NCI-H1417 treated with DMSO at 0.1 percent for 48 hours (cell line): ENCODE measurements around the gene COLEC11.
"Not testable (repeated sequence)": the region's sequence is repeated elsewhere in the genome, so short reads cannot be mapped to it uniquely, and the experiment has no call there.

ENCODE experiments used
- DNase-seq: peaks from one replicate; lab custom pipeline; 2025; lab: John Stamatoyannopoulos, UW

COLEC11 gene

DNA sequence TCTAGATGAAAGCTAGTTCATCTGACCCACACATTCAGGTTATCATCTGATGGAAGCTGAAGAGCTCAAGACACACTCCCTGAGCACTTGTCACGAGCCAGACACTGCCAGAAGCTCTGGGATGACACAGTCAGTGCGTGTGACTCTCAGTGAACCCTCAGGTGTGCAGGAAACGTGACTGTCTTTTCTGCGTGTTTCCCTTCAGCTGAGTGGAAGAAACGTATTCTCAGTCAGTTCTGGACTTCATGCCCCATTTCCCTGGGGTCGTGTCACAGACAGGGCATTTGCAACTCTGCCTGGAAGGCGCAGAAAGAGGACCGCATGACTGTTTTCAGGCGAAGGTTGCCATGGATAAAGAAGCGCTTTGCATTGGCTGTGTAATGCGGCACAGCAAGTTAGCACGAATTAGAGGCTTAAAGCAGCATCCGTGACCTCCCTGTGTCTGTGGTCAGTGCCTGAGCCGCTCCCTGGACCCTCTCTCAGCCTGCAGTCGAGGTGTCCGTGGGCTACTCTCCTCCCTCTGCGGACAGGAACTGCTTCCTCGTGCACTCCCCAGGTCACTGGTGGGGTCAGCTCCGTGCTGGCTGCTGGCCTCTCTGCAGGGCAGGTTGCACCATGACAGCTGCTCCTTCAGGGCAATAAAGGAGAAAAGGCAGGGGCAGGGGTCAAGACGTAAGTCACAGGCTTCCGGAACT, 59.8 kb downstream of the COLEC11 start:
- DNase-seq: no peak

DNA sequence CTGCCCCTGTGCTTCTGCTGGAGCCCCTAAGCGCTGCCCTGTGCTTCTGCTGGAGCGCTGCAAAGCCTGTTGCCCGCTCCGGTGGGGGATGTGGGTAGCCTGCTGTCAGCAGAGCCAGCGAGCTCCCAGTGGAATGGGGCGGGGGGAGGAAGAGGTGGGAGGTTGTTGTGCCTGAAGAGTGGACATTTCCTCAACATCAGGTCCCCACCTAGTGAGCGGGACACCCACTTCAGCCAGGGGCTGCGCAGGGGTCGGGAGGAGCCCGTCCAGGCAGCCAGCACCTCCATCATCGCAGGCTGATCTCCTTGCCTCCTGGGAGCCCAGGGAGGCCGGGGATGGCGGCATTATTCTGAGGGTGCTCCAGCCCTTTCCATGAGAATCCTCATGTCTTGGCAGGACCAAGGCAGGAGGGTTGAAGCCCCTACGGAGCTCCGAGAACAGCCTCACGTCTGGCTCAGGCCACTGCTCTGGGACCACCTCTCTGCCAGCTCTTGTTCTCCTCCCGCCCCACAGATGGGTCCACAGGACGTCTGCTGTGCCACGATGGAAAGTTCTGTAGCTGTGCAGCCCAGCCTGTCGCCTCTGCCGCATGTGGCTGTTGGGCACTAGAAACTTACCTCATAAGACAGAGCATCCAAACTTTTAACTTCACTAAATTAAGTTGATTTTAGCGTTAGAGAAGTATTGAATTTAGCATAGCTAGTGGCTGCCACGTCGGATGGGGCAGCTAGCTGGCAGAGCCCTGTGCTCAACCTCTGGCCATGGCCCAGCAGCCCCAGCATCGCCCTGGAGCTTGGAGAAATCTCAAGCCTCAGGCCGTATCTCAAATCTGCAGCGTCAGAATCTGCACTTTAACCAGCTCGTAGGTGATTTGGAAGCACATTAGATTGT, 61.2 kb downstream of the COLEC11 start:
- DNase-seq: no peak

DNA sequence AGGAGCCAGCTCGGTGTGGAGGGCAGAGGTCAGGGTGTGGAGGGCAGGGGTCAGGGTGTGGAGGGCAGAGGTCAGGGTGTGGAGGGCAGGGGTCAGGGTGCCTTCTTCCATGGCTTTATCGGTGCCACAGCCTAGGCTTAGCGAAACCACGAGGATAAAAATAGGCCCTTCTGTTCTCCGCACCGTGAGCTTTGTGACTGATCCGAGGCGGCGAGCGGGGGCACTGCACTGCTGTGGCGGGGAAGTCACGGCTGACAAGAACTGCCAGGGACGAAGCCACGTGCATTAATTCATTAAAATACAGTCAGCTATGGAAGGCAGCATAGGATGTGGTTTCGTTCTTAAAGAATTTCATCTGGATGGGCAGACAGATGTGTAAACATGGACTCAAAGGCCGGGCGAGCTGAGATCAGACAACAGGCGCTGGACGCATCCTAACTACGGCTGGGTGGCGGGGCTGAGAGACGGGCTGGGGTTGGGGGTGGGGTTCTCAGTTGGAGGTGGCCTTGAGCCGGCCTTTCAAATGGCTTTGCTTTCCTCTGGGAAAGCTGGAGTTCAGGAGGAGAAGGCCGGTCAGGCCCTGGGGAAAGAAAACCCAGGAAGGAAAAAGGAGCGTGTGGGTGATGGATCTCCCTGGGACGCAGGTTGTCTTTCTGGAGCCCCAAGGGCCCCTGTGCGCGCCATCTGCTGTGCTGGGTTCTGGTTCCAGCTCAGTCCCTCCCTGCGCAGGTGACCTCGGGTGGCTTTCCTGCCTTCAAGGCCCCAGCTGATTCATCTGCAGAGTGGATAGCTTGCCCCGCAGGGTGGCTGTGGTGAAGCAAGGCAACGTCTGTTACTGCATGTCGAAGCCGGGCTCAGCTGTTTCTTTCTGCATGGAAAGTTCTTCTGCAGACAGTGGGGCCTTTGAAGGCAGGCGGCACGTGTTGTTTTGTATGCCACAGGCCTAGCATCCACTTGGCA, 62.1 kb downstream of the COLEC11 start:
- no peak for DNase-seq

DNA sequence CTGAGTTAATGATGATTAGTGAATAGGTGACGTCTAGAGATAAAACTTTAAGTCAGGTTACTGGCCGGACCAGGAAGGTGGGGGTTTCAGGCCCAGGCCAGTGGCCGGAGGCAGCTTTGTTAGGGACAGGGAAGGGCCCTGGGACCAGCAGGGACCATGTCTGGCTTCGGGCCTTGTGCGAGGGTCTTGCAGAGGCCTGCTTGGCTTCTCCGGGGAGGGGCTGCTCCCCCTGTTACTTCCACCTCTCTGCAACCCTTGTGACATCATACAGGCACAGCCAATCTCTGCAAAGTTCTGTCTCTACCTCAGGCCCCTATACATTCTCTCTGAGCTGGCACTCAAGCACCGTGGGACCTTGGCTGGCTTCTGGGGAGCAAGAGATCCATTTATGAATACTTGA, 63.0 kb downstream of the COLEC11 start, which contains the start of gene ALLC:
TSS of gene ALLC (plus strand) at position 320 of the 400 bp plus-strand sequence. CDS start 12,958 bp downstream, outside the sequence.
- DNase-seq: no peak

DNA sequence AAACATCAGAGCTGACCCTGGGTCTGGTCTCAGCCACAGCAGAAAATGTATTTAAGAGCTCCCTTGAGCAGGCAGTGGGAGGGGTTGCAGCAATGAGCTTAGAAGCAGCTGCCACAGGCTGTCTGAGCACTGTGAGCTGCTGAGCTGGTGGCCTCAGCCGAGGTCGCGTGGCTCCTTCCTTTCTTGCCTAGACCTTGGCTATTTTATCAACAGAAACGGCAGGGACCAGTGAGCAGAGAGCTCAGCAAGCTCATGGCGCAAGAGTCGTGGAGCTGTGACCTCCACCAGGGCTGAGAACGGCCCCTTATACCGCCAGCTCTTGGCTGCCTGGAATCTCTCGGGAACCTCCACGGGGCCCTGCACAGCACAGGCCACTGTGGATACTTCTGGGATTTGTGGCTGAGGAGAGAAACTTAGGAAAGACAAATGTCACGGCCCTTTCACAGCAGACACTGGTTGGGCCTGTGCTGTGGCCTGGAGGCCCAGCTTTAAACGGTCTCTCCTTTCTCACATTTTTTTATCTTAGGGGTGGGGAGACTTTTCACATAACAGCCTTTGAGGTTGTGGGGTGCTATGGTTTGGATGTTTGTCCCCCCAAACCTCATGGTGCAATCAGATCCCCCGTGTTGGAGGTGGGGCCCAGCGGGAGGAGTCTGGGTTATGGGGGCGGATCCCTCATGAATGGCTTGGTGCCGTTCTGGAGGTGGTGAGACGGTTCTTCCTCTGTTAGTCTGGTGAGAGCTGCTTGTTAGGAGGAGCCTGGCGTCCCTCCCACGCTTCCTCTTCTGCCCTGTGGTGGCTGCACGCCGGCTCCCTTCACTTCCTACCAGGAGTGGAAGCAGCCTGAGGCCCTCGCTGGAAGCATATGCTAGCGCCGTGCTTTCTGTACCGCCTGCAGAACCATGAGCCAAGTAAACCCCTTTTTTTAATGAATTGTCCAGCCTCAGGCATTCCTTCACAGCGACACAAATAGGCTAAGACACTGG, 64.8 kb downstream of the COLEC11 start:
- DNase-seq: no peak

DNA sequence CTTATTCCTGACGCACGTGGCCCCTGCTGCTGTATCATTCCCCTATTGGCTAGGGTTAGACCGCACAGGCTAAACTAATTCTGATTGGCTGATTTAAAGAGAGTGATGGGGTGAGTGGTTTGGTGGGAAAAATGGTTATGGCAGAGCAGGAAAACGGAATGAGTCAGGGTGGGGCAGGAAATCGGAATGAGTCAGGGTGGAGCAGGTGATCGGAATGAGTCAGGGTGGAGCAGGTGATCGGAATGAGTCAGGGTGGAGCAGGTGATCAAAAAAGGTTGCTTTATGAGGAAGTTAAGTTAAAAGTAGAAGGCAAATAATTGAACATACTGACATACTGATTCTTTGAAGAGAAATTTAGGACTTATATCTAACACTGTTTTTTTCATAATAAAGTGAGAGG, 65.7 kb downstream of the COLEC11 start:
- DNase-seq: not testable (repeated sequence)

DNA sequence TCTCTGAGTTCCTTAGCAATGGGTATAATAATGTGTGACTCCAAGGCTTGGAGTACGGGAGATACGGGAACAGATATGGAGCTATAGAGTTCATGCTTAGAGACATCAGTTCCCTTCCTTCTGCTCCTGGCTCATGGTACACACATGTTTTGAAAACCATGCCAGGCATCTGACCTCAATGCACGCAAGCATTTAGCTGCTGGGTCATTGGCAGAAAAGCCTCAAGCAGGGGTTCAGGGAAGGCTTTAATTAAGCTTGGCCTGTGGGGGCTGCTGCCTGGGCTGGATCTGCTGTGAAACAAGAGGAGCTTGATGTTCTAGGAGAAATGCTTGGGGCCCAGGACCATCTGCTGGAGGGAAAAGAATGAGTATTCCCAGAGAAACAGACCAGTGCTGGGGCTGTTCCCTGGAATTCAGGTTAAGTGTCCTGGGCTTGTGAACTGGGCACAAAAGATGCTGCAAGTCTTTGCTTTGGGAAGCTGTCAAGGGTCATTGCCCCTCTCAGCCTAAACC, 66.3 kb downstream of the COLEC11 start:
- DNase-seq: no peak

DNA sequence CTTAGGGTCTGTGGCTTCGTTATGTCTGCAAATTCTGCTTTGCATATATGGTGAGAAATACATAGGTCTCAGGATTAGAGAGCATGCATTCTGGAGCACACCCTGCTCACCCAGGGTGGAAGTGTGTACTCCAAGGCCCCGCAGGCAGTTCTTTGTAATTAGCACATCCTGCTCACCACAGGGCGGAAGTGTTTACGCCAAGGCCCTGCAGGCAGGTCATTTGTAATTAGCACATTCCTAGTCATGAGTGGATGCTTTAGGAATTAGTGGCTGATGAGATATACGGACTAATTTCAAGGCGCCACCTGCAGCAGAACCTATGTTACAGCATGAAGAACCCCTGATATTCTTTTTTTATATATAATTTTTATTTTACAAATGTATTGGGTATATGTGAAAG, 67.3 kb downstream of the COLEC11 start:
- no peak for DNase-seq

DNA sequence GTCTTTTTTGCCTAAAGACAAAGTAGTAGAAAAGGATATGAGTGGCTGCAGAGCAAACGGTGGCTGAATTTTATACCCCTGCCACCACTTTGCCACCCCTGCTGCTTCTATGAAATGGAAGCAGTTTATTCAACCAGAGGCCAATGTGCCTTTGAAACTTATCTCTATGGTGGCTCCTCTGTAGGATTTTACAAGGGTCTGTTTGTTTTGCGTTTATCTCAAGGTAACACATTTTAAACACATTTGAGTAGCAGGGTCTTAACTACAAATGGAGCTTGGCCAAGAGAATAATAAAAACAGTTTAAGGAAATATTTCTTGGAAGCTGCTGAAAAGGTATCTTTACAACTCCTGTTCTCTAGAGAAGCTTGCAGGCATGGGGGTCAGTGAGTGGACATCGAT, 69.2 kb downstream of the COLEC11 start:
- no peak for DNase-seq

DNA sequence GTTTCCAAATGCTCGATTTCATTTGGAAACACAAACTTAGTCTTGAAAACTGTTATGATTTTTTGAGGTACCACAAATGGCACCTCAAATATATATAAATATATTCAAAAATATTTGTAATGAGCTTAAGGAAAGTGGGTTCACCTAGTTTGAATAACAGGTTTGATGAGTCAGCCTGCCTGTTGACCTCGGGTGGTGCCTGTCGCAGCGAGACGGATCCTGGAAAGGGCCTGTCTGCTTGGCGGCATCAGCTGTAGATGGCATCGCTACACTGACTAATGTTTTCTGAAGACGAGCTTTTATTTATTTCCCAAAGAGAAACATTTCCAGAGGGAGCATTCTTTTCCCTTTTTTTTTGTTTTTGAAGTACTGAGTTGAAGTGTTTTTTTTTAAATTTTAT, 70.0 kb downstream of the COLEC11 start:
- DNase-seq: no peak

DNA sequence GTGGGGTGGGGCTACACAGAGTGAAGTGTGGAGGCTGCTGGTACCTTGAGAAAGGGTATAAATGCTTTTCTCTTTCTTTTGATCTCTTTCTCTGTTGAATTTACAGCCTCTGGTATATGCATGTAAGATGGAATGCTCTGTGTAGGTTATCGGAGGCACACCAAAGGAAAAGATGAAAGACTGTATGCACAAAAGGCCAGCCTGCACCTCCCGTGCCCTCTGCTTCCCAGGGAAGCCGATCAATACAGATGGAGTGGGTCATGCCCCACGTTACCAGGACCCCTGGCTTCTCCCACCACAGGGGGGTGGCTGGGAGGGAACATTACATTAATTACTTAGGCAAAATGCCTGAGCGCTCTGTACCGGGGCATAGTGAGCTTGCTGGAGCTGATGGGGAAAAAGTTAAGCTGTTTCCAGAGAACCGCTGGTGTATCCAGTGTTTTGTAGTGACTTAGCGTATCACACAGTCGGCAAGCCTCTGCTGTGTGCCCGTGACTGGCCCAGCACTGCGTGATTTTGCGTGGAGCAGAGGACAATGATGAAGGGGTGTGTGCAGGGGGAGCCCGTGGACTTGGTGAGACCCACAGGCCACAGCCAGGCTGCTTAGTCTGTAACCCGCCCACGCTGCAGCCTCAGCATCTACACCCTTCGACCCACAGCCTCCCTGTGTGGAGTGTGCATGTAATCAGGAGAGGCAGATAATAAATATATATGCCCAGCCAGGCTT, 71.1 kb downstream of the COLEC11 start:
- DNase-seq: no peak

DNA sequence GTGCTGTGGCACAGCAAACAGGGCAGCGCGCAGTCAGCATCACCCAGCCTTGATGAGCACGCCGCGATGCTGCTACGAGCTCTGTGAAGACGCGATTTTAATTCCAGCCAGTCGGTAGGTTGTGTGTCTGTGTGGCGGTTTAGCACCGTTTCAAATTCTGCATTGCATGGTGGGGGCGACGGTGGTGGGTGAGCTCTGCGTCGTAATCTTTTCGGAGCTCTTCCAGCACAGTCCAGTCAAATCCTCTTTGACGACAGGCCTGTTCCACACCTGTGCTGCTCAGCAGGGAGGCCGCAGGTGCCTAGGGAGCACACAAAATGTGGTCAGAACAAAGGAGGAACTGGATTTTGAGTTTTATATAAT, 71.7 kb downstream of the COLEC11 start:
- DNase-seq: no peak

DNA sequence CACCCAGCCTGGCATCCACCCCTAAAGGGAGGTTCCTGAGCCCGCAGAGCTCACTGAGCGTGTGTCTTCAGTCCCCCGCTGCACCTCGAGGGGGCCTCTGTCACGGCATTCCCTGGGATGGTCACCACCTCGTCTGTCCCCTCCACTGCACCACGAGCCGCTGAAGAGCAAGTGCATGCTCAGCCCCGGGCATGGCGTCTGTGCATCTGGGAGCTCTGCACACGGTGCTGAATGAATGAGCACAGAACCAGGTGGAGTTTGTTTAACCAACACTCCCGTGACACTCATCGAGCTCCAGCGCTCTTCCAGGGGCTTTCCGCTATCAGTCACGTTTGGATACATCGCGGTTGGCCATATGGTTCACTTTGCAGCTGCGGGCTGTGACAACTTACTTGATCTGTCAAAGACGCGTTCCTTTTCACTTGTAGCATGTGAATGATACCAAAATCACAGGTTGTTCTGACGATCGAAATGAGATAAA, 72.3 kb downstream of the COLEC11 start:
- no peak for DNase-seq

DNA sequence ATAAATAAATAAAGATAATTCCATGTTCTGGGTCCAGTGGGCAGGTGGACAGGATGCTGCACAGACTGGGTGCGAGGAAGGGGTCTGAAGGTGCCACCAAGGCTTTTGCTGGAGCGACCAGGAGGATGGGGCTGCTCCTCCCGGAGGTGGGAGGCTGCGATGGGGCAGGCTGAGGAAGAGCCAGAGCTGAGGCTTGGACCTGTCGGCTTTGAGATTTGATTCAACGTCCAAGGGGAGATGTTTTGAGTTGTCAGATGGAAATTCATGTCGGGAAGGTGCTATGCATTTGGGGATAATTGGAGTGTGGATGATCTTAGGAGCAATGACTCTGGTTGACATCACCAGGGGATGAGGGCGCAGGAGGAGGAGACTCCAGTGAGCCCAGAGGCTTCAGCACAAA, 74.7 kb downstream of the COLEC11 start:
- DNase-seq: no peak

DNA sequence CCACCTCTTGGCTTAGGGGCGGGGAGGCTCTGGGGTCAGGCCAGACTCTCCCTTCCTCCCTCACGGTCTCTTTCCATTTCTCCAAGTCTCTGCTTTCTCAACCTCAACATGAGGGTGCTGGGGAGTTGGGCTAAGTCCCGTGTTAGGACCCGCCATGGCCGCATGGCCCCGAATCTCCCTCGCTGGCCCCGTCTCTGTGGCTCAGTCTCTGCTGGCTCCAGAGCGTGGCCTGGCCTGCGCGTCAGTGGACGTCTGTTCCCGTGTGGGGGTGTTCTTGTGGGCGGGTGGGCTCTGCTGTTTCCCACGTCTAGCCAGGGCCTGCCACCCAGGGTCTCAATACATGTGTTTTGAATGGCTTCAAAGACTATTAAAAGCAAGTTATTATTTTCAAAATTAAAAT, 75.5 kb downstream of the COLEC11 start:
- no peak for DNase-seq

DNA sequence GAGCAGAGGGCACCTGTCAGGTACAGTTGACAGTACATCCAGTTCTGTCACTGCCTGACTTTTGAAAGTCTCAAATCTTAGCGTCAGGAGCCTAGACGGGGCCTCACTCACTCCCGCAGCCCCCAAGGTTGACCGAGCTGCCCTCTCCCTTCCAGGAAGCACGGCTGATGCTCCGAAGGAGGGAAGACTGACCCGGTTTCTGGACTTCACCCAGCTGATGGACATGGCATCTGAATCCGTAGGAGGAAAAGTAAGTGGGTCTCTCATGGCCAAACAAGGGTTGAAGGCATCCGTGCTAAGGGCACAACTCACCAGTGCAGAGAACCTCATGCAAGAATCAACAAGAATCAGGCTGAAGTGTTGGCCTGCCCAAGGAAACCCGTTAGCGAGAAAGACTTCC, 76.0 kb downstream of the COLEC11 start:
- DNase-seq: no peak

DNA sequence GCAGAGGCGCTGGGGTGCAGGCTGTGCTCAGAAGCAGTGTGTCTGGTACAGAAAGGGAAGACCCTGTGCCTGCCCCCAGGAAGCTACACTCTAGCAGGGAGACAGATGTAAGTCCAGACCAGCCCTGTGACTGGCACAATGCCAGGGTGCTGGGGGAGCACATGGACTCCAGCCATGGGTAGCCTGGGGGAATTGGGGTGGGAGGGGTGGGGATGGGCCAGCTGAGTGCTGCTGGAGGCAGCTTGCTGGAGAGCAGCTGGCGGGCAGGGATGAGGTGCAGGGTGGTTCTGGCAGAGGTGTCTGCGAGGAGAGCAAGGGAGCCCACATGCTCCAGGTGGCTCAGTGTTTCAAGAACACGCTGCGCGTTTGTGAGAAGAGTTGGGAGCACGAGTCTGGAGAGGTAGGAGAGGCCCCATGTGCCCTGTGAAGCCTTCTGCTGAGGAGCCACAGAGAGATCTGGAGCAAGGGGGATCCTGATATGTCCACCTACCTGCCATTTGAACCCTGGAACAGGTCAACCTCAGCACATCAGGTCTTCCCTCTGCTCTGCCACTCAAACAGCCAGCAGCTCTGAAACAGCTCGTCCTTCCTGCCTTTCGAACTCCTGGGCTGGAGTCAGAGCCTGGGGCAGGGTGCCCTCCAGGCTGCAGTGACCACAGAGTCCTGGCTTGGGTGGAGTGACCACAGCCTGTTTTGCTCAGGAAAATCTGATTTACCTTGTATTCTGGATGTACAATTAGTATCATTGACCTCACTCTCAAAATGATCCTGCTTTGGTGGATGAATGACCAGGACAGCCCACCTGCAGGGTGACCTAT, 78.2 kb downstream of the COLEC11 start:
- DNase-seq: no peak

DNA sequence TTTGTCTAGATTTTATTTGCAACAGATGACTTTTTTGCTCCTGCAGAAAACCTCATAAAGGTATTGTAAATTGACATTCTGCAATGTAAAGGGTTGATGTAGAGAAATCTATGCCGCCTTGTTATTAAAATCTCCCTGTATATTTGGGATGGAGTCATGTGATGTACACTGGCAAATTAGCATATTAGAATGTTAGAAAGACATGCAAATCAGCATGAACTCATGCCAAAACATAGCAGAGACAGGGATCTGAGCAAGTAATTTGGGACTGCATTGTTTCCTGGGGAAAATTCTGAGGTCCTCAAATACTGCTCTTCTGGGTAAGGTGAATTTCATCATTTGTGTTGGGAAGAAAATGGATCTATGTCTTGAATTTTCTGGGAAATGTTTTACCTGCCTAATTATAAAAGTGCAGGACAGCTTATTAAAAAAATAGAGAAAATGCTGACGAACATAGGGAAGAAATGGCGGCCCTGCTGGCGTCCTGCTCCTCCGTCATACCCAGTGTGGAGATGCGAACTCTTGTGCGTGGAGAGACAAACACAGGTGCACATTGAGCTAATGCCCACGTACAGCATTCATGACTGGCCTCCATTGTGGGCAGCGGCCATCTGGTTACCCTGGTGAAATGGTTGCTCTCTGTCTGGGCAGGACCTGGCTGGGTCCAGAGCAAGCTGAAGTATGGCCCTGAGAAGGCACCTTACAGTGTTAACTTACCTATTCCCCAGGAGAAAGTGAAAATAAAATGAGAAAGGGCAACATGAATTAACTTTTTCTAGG, 79.3 kb downstream of the COLEC11 start:
- DNase-seq: no peak
